Endothelial cell of umbilical vein (primary cell): ENCODE data around the gene SLC38A8. TPM values are rescaled to one million over a fixed set of nuclear protein-coding genes. Genes with fewer than 3 reads are reported as not detected.

Experiments
- BruUV-seq: library from RNA; stranded (reverse); fragments of 400-500 nt; replicated peaks from 2 replicates; lab custom pipeline; 2021; lab: Mats Ljungman, UMichigan
- CTCF ChIA-PET: fragments of 300-600, 350-600 bp; sonication (Branson Sonifier 250); formaldehyde crosslinking; loops from one replicate; lab custom pipeline; 2021; ENCODE audit warnings: antibody characterized with exemption, inconsistent platforms; lab: Charles Lee
- POLR2A ChIA-PET: fragments of 300-600, 350-600 bp; sonication (Branson Sonifier 250); formaldehyde crosslinking; loops from one replicate; lab custom pipeline; 2021; ENCODE audit warnings: antibody characterized with exemption, inconsistent platforms; lab: Charles Lee
- DNase-seq: peaks from one replicate; pipeline ENCODE4 v3.0.0-alpha.2; 2011; ENCODE audit warnings: low read depth, low spot score
- FAIRE-seq: peaks from 2 replicates; lab custom pipeline; 2011; peaks lifted over from hg19 to GRCh38; lab: Jason Lieb, UNC
- H2AFZ ChIP-seq: 2 replicates; pipeline ENCODE4 v1.6.0; 2012; ENCODE audit warnings: low read depth, low read length, control low read depth, inconsistent platforms
- H3K27ac ChIP-seq: 2 replicates; pipeline ENCODE4 v1.5.1; 2011; ENCODE audit warnings: low read depth, mild to moderate bottlenecking, control low read depth, low read length, moderate library complexity; ENCODE audit not compliant: insufficient read depth
- H3K27me3 ChIP-seq, 2 experiments: 2 replicates each; pipeline versions ENCODE4 v1.6.0 to v1.6.1; 2011; ENCODE audit warnings: low read length in 2 of 2, mixed read lengths in 1 of 2; ENCODE audit not compliant: control insufficient read depth in 2 of 2, insufficient read depth in 2 of 2
- H3K36me3 ChIP-seq, 2 experiments: 2 replicates in 1 of 2; 3 replicates in 1 of 2; pipeline ENCODE4 v1.5.1; 2011; ENCODE audit warnings: low read length in 2 of 2, mild to moderate bottlenecking in 1 of 2, moderate library complexity in 1 of 2; ENCODE audit not compliant: control insufficient read depth in 2 of 2, insufficient read depth in 2 of 2; ENCODE audit errors: extremely low read depth in 1 of 2
- H3K4me1 ChIP-seq: 3 replicates; pipeline ENCODE4 v1.5.1; 2011; ENCODE audit warnings: mild to moderate bottlenecking, low read length; ENCODE audit not compliant: control insufficient read depth, insufficient read depth; ENCODE audit errors: extremely low read depth
- H3K4me2 ChIP-seq: 2 replicates; pipeline ENCODE4 v1.6.1; 2011; ENCODE audit warnings: low read length, control low read depth, mixed read lengths; ENCODE audit not compliant: insufficient read depth
- H3K4me3 ChIP-seq, 3 experiments: fragments of 200-600 bp in 1 of 3; sonication (generic), shearing (Covaris generic) in 1 of 3; replicated peaks in 1 of 3; 2 replicates each; pipeline ENCODE4 v1.5.1; 2011 to 2016; ENCODE audit warnings: control low read depth in 3 of 3, low read length in 3 of 3, mild to moderate bottlenecking in 2 of 3, inconsistent platforms in 1 of 3, low read depth in 1 of 3, moderate library complexity in 1 of 3; ENCODE audit not compliant: insufficient read depth in 1 of 3
- H3K79me2 ChIP-seq: 2 replicates; pipeline ENCODE4 v1.6.0; 2012; ENCODE audit warnings: low read length, inconsistent platforms; ENCODE audit not compliant: control insufficient read depth, insufficient read depth
- H3K9ac ChIP-seq: replicated peaks from 2 replicates; pipeline ENCODE3; 2011; ENCODE audit warnings: low read length, control low read depth; ENCODE audit not compliant: insufficient read depth; ENCODE audit errors: extremely low read depth
- H3K9me1 ChIP-seq: replicated peaks from 3 replicates; pipeline ENCODE4 v1.6.0; 2011; ENCODE audit warnings: mild to moderate bottlenecking, low read length; ENCODE audit not compliant: control insufficient read depth, insufficient read depth; ENCODE audit errors: extremely low read depth
- H3K9me3 ChIP-seq: replicated peaks from 2 replicates; pipeline ENCODE4 v1.5.1; 2012; ENCODE audit warnings: low read length, inconsistent platforms; ENCODE audit not compliant: control insufficient read depth, insufficient read depth
- H4K20me1 ChIP-seq: replicated peaks from 2 replicates; pipeline ENCODE3; 2011; ENCODE audit warnings: mild to moderate bottlenecking, low read length; ENCODE audit not compliant: control insufficient read depth, insufficient read depth; ENCODE audit errors: extremely low read depth
- EZH2 ChIP-seq: IDR thresholded peaks from 2 replicates; pipeline ENCODE4 v1.6.1; 2012; ENCODE audit warnings: borderline replicate concordance, low read depth, mild to moderate bottlenecking, moderate library complexity, low read length, inconsistent platforms; ENCODE audit not compliant: severe bottlenecking
- FOS ChIP-seq: IDR thresholded peaks from 2 replicates; pipeline ENCODE4 v1.6.1; 2011; ENCODE audit warnings: mild to moderate bottlenecking, low read length, moderate library complexity, borderline replicate concordance; ENCODE audit not compliant: insufficient read depth
- GATA2 ChIP-seq: IDR thresholded peaks from 2 replicates; pipeline ENCODE4 v1.7.0; 2011; ENCODE audit warnings: low read depth, mild to moderate bottlenecking, moderate library complexity, mixed read lengths, low read length; ENCODE audit not compliant: insufficient read length, insufficient read depth
- JUN ChIP-seq: IDR thresholded peaks from 2 replicates; pipeline ENCODE4 v1.6.1; 2011; ENCODE audit warnings: borderline replicate concordance, low read depth; ENCODE audit not compliant: insufficient read length, insufficient read depth
- MYC ChIP-seq: IDR thresholded peaks from one replicate; pipeline ENCODE4 v1.6.1; 2011; ENCODE audit warnings: mild to moderate bottlenecking, low read depth, low read length
- POLR2A ChIP-seq: IDR thresholded peaks from 2 replicates; pipeline ENCODE4 v1.6.1; 2012; ENCODE audit warnings: low read depth, mild to moderate bottlenecking, control low read depth, low read length
- POLR2AphosphoS5 ChIP-seq: IDR thresholded peaks from 2 replicates; pipeline ENCODE4 v1.6.1; 2012; ENCODE audit warnings: low read depth, mild to moderate bottlenecking, control low read depth, low read length, moderate library complexity; ENCODE audit not compliant: insufficient read depth
- dilution Hi-C: fragments of 300-500 bp; cut with MboI; formaldehyde crosslinking; loops from one replicate; pipeline ENCODE4 v1.15.0; 2019; ENCODE audit warnings: low sequenced_read_pairs; ENCODE audit not compliant: extremely low pct_ligation_motif_present
- intact Hi-C: fragments of 100-400 bp; cut with micrococcal nuclease; formaldehyde crosslinking; loops from one replicate; pipeline ENCODE4 v1.10.0; 2022
- polyA plus RNA-seq, 4 experiments: library from polyadenylated mRNA; depleted of rRNA in 3 of 4; stranded (reverse) in 3 of 4; unstranded in 1 of 4; fragments of >200 nt; gene quantifications; 2 replicates each; pipeline versions ENCODE4 v1.2.1 to v1.2.3, GENCODE V29; 2011 to 2012; ENCODE audit warnings: missing spikeins in 1 of 4
- total RNA-seq: library from RNA; stranded (reverse); gene quantifications from 2 replicates; pipeline ENCODE4 v1.2.3, GENCODE V29; 2021
- TF ChIP-seq, protein P1 (sequence below), 2 donors: IDR thresholded peaks; 1 replicate in 1 of 2; 2 replicates in 1 of 2; pipeline ENCODE4 v1.5.1; 2011; ENCODE audit warnings: low read length in 2 of 2, mild to moderate bottlenecking in 2 of 2, moderate library complexity in 2 of 2, control low read depth in 1 of 2, inconsistent platforms in 1 of 2, low read depth in 1 of 2; ENCODE audit not compliant: insufficient read depth in 1 of 2; ENCODE audit errors: extremely low read depth in 1 of 2
- TF ChIP-seq, protein P2 (sequence below): IDR thresholded peaks from 2 replicates; pipeline ENCODE4 v1.6.1; 2011; ENCODE audit not compliant: insufficient read depth, insufficient read length

SLC38A8 gene
- total and polyA plus RNA-seq, 2 donors (not counting 3 experiments of a cell fraction or from before 2014, with no cell fraction given): not detected

DNA sequence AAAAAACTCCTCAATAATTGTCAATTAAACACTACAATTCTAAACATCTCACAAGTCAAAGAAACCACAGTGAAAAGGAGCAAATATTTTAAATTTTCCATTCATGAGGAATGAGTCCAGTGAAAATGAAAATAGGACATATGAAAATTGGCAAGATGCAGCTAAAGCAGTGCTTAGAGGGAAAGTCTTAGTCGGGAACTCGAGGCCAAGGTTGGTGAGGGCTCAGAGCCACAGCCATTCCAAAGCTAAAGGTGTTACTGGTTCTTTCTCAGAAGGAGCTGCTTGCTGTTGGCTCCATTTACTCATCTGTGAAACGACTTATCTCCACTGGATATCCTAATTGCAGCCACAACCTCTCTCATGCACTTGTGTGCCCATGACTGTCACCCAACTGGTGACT, 6.5 kb downstream of the SLC38A8 start:
- Histone ChIP-seq H3K36me3 (no peaks in the 10 kb centered on the region), H3K79me2 (no peaks in the 10 kb centered on the region), H2AFZ (no peak overlapping the region), H3K4me1 (no peaks in the 10 kb centered on the region), H3K27ac (no peak overlapping the region), H3K9me1 (no peaks in the 10 kb centered on the region), H3K4me3 (no peak overlapping the region), H3K27me3 (no peaks in the 10 kb centered on the region), H3K9ac (no peak overlapping the region), H4K20me1 (no peaks in the 10 kb centered on the region), H3K9me3 (no peaks in the 10 kb centered on the region), H3K4me2 (no peak overlapping the region)
- TF ChIP-seq, protein P1, sequence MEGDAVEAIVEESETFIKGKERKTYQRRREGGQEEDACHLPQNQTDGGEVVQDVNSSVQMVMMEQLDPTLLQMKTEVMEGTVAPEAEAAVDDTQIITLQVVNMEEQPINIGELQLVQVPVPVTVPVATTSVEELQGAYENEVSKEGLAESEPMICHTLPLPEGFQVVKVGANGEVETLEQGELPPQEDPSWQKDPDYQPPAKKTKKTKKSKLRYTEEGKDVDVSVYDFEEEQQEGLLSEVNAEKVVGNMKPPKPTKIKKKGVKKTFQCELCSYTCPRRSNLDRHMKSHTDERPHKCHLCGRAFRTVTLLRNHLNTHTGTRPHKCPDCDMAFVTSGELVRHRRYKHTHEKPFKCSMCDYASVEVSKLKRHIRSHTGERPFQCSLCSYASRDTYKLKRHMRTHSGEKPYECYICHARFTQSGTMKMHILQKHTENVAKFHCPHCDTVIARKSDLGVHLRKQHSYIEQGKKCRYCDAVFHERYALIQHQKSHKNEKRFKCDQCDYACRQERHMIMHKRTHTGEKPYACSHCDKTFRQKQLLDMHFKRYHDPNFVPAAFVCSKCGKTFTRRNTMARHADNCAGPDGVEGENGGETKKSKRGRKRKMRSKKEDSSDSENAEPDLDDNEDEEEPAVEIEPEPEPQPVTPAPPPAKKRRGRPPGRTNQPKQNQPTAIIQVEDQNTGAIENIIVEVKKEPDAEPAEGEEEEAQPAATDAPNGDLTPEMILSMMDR (IDR thresholded peaks at IDR 0.05; ENCODE audit: extremely low read depth in 1 of 2, insufficient read depth in 1 of 2, low read depth in 1 of 2, low read length in 2 of 2): no peak
- no peak for TF ChIP-seq MYC
- TF ChIP-seq GATA2: no peak
- no peak for TF ChIP-seq POLR2AphosphoS5
- no peak for TF ChIP-seq FOS
- no peak for TF ChIP-seq EZH2
- no peak for TF ChIP-seq JUN
- TF ChIP-seq, protein P2, sequence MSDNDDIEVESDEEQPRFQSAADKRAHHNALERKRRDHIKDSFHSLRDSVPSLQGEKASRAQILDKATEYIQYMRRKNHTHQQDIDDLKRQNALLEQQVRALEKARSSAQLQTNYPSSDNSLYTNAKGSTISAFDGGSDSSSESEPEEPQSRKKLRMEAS: no peak
- no peak for TF ChIP-seq POLR2A
- CTCF ChIA-PET: no interaction called here
- POLR2A ChIA-PET: no interaction called here
- intact Hi-C loops (no loop called here), dilution Hi-C loops (no loop called here)
- BruUV-seq: no TSS peak
- no peak for DNase-seq
- no peak for FAIRE-seq
